H1 (cell line): ENCODE measurements around the gene DAO. TPM values are rescaled to one million over a fixed set of nuclear protein-coding genes. Genes with fewer than 3 reads are reported as not detected.

Experiments used
- CTCF ChIA-PET: fragments of 300-600 bp; sonication (Branson Sonifier 250); formaldehyde crosslinking; loops from one replicate; lab custom pipeline; 2021; ENCODE audit not compliant: partially characterized antibody; lab: Charles Lee
- POLR2A ChIA-PET: fragments of 300-600 bp; sonication (Branson Sonifier 250); formaldehyde crosslinking; loops from one replicate; lab custom pipeline; 2021; ENCODE audit warnings: inconsistent platforms; ENCODE audit not compliant: partially characterized antibody; lab: Charles Lee
- DNase-seq, 2 experiments: peaks; one replicate each; pipeline versions ENCODE4 v3.0.0 to v3.0.0-alpha.2; 2010 to 2022; ENCODE audit warnings: low spot score in 2 of 2, low read depth in 1 of 2, mixed read lengths in 1 of 2
- FAIRE-seq: peaks from 2 replicates; lab custom pipeline; 2011; peaks lifted over from hg19 to GRCh38; lab: Jason Lieb, UNC
- H2AFZ ChIP-seq: 2 replicates; pipeline ENCODE4 v1.8.1; 2012; ENCODE audit warnings: low read length, inconsistent platforms
- H2AK5ac ChIP-seq: 2 replicates; pipeline ENCODE4 v1.6.1; 2013; ENCODE audit warnings: low read depth, low read length
- H2BK120ac ChIP-seq: replicated peaks from 2 replicates; pipeline ENCODE3; 2013; ENCODE audit warnings: low read depth, low read length, inconsistent platforms
- H2BK12ac ChIP-seq: 2 replicates; pipeline ENCODE4 v1.6.1; 2013; ENCODE audit warnings: low read depth, low read length
- H2BK15ac ChIP-seq: 2 replicates; pipeline ENCODE4 v1.6.1; 2013; ENCODE audit warnings: low read length
- H2BK20ac ChIP-seq: 2 replicates; pipeline ENCODE4 v1.6.1; 2013; ENCODE audit warnings: low read length
- H2BK5ac ChIP-seq: 2 replicates; pipeline ENCODE4 v1.6.1; 2013; ENCODE audit warnings: low read depth, low read length
- H3K14ac ChIP-seq: 2 replicates; pipeline ENCODE4 v1.6.1; 2013; ENCODE audit warnings: inconsistent platforms; ENCODE audit not compliant: insufficient read length
- H3K18ac ChIP-seq: 2 replicates; pipeline ENCODE4 v1.6.1; 2013; ENCODE audit warnings: low read length; ENCODE audit errors: extremely low read depth
- H3K23ac ChIP-seq: 2 replicates; pipeline ENCODE4 v1.6.1; 2013; ENCODE audit warnings: inconsistent platforms; ENCODE audit not compliant: insufficient read length
- H3K23me2 ChIP-seq: 2 replicates; pipeline ENCODE4 v1.6.1; 2013; ENCODE audit warnings: low read depth, low read length
- H3K27ac ChIP-seq: 2 replicates; pipeline ENCODE4 v1.6.1; 2011; ENCODE audit warnings: low read depth, low read length, inconsistent platforms
- H3K27me3 ChIP-seq, 4 experiments: replicated peaks in 1 of 4; 1 replicate in 1 of 4; 2 replicates in 3 of 4; pipeline versions ENCODE4 v1.6.1 to v1.8.1; 2011 to 2013; ENCODE audit warnings: low read length in 3 of 4, mild to moderate bottlenecking in 3 of 4, inconsistent platforms in 2 of 4, mixed read lengths in 2 of 4, moderate library complexity in 1 of 4; ENCODE audit not compliant: control insufficient read depth in 3 of 4, insufficient read depth in 3 of 4; ENCODE audit errors: extremely low read depth in 1 of 4
- H3K36me3 ChIP-seq, 4 experiments: 2 replicates each; pipeline versions ENCODE4 v1.6.1 to v1.8.1; 2011 to 2013; ENCODE audit warnings: mild to moderate bottlenecking in 4 of 4, low read length in 3 of 4, moderate library complexity in 2 of 4, control low read depth in 1 of 4, inconsistent platforms in 1 of 4; ENCODE audit not compliant: insufficient read depth in 4 of 4, control insufficient read depth in 2 of 4
- H3K4ac ChIP-seq: replicated peaks from 2 replicates; pipeline ENCODE3; 2013; ENCODE audit warnings: low read length, low read depth, mixed read lengths, inconsistent platforms; ENCODE audit not compliant: insufficient read length
- H3K4me1 ChIP-seq, 4 experiments: replicated peaks in 1 of 4; 1 replicate in 1 of 4; 2 replicates in 3 of 4; pipeline versions ENCODE4 v1.6.1 to v1.8.1; 2011 to 2013; ENCODE audit warnings: low read length in 3 of 4, inconsistent platforms in 2 of 4, mixed read lengths in 1 of 4; ENCODE audit not compliant: insufficient read depth in 4 of 4, control insufficient read depth in 3 of 4
- H3K4me2 ChIP-seq, 2 experiments: 2 replicates each; pipeline versions ENCODE4 v1.6.1 to v1.8.1; 2011 to 2013; ENCODE audit warnings: low read depth in 2 of 2, low read length in 2 of 2, control low read depth in 1 of 2, inconsistent platforms in 1 of 2, mild to moderate bottlenecking in 1 of 2; ENCODE audit not compliant: insufficient read depth in 1 of 2
- H3K4me3 ChIP-seq, 4 experiments: fragments of 200-600, 300-600 bp in 1 of 4; sonication (generic), shearing (Covaris generic), sonication (Bioruptor Twin) in 1 of 4; 2 replicates each; pipeline versions ENCODE4 v1.5.1 to v1.8.1; 2011 to 2016; ENCODE audit warnings: low read length in 4 of 4, low read depth in 3 of 4, control low read depth in 2 of 4, inconsistent platforms in 2 of 4, mild to moderate bottlenecking in 2 of 4, mixed read lengths in 1 of 4, moderate library complexity in 1 of 4; ENCODE audit not compliant: insufficient read depth in 2 of 4; ENCODE audit errors: extremely low read depth in 1 of 4
- H3K56ac ChIP-seq: replicated peaks from 2 replicates; pipeline ENCODE3; 2013; ENCODE audit warnings: low read depth, mild to moderate bottlenecking, mixed read lengths, low read length, inconsistent platforms; ENCODE audit not compliant: insufficient read length
- H3K79me1 ChIP-seq: 2 replicates; pipeline ENCODE4 v1.6.1; 2013; ENCODE audit warnings: low read depth, low read length, control low read depth
- H3K79me2 ChIP-seq, 2 experiments: 2 replicates each; pipeline versions ENCODE4 v1.6.1 to v1.8.1; 2012 to 2013; ENCODE audit warnings: low read length in 2 of 2, mild to moderate bottlenecking in 2 of 2, inconsistent platforms in 1 of 2; ENCODE audit not compliant: insufficient read depth in 2 of 2, control insufficient read depth in 1 of 2
- H3K9ac ChIP-seq, 4 experiments: replicated peaks in 1 of 4; 1 replicate in 1 of 4; 2 replicates in 3 of 4; pipeline versions ENCODE4 v1.6.1 to v1.8.1; 2011 to 2013; ENCODE audit warnings: low read depth in 3 of 4, low read length in 3 of 4, control low read depth in 2 of 4, mild to moderate bottlenecking in 2 of 4, moderate library complexity in 2 of 4, inconsistent platforms in 1 of 4; ENCODE audit errors: extremely low read depth in 1 of 4
- H3K9me3 ChIP-seq, 2 experiments: 2 replicates each; pipeline versions ENCODE4 v1.6.1 to v1.8.1; 2012 to 2013; ENCODE audit warnings: mild to moderate bottlenecking in 2 of 2, moderate library complexity in 2 of 2, control low read depth in 1 of 2, inconsistent platforms in 1 of 2, low read depth in 1 of 2, low read length in 1 of 2, mixed read lengths in 1 of 2; ENCODE audit not compliant: insufficient read depth in 2 of 2
- H4K20me1 ChIP-seq, 2 experiments: replicated peaks in 1 of 2; 2 replicates each; pipeline versions ENCODE3 to v1.8.1; 2011 to 2013; ENCODE audit warnings: inconsistent platforms in 2 of 2, low read length in 2 of 2, mild to moderate bottlenecking in 1 of 2; ENCODE audit not compliant: insufficient read depth in 2 of 2, control insufficient read depth in 1 of 2
- H4K5ac ChIP-seq: 2 replicates; pipeline ENCODE4 v1.6.1; 2013; ENCODE audit warnings: low read length, low read depth, mixed read lengths, inconsistent platforms; ENCODE audit not compliant: insufficient read length
- H4K8ac ChIP-seq: 2 replicates; pipeline ENCODE4 v1.8.0; 2013; ENCODE audit warnings: mild to moderate bottlenecking, moderate library complexity, low read length, inconsistent platforms; ENCODE audit not compliant: insufficient read depth; ENCODE audit errors: extremely low read depth
- H4K91ac ChIP-seq: replicated peaks from 2 replicates; pipeline ENCODE3; 2013; ENCODE audit warnings: low read length, mixed read lengths, inconsistent platforms; ENCODE audit not compliant: insufficient read length
- KDM1A ChIP-seq: fragments of 200-600, 300-600 bp; sonication (generic); IDR thresholded peaks from 2 replicates; pipeline ENCODE4 v1.7.1; 2016; ENCODE audit warnings: mild to moderate bottlenecking, low read length, borderline replicate concordance
- POU5F1 ChIP-seq: IDR thresholded peaks from 2 replicates; pipeline ENCODE4 v1.6.1; 2011; ENCODE audit warnings: low read depth, mild to moderate bottlenecking, low read length, moderate library complexity
- WGBS, 2 experiments: shearing (Covaris generic) in 1 of 2; methylation state at CpG; one replicate each; pipeline versions ENCODE4 v1.1.6 to v1.1.7; 2013 to 2015; ENCODE audit warnings: low lambda C conversion rate in 2 of 2, mixed read lengths in 2 of 2, inconsistent platforms in 1 of 2, low coverage in 1 of 2, missing lambda C conversion rate in 1 of 2; ENCODE audit not compliant: insufficient replicate concordance in 2 of 2, insufficient coverage in 1 of 2, insufficient read length in 1 of 2; ENCODE audit errors: extremely low coverage in 1 of 2, missing lambda C conversion rate in 1 of 2; 5-methylcytosine and 5-hydroxymethylcytosine counted together
- polyA plus RNA-seq, 7 experiments: library from polyadenylated mRNA; depleted of rRNA in 3 of 7; stranded (reverse) in 5 of 7; unstranded in 2 of 7; fragments of >200 nt in 5 of 7; fragments of 200-250 nt in 2 of 7; gene quantifications; 1 replicate in 5 of 7; 2 replicates in 1 of 7; 4 replicates in 1 of 7; pipeline versions ENCODE4 v1.2.1 to v1.2.3, GENCODE V29; 2011 to 2013; ENCODE audit warnings: missing spikeins in 2 of 7, mixed read lengths in 2 of 7
- total RNA-seq: library from RNA; stranded (reverse); fragmentation: NEBNext Ultra II Directional; extraction: Animal tissue kit (Norgen Biotek cat#: 25700); gene quantifications from 2 replicates; pipeline ENCODE4 v1.2.1, GENCODE V29; 2021

Gene DAO
- total and polyA plus RNA-seq, 2 of the 8 experiments (the other 6 are each of a cell fraction or from before 2014, with no cell fraction given) = not detected

- Histone ChIP-seq H2AFZ (no peak overlapping the region), H3K9me3 (no peaks in the 10 kb centered on the region), H4K20me1 (no peaks in the 10 kb centered on the region), H3K23me2 (no peaks in the 10 kb centered on the region; the same call in 1 of the 2 replicates), H4K91ac (no peak overlapping the region), H3K4me1 (peaks cover 0 to 5% (median 4%) of the 10 kb centered on the region in 4 experiments; a peak in 4 of 7 replicates), H3K4me3 (no peak overlapping the region), H2BK120ac (no peak overlapping the region), H3K4me2 (no peak overlapping the region), H3K27ac (no peak overlapping the region), H3K27me3 (no peaks in the 10 kb centered on the region), H2BK15ac (no peak overlapping the region), H2BK12ac (no peak overlapping the region), H3K79me1 (no peaks in the 10 kb centered on the region), H3K14ac (no peak overlapping the region), H4K8ac (no peak overlapping the region), H3K9ac (no peak overlapping the region), H3K4ac (no peak overlapping the region), H3K23ac (no peak overlapping the region), H3K36me3 (no peaks in the 10 kb centered on the region), H3K18ac (no peak overlapping the region), H2BK20ac (no peak overlapping the region), H4K5ac (no peak overlapping the region), H3K79me2 (no peaks in the 10 kb centered on the region), H2BK5ac (no peak overlapping the region), H3K56ac (no peak overlapping the region), H2AK5ac (no peak overlapping the region)
- DNase-seq (no peak), FAIRE-seq (no peak)
- ChIA-PET POLR2A (no interaction called here), CTCF (interaction anchor here (0.6 to 2.4 kb wide), 4 partner anchors 17 to 541 kb away, joined by 3 to 6 read pairs (median 4); no protein-coding TSS in a partner anchor)
- TF ChIP-seq POU5F1 (no peak), KDM1A (peak; percentile 85)
- 94% methylated on average over 3 of the region's 3 CpGs; no CpG with 5 or more reads in 1 of the 2 experiments for WGBS, 2 experiments
These were observed 4.1 kb upstream of the DAO start for GRCh38 chr12:108875682-108876361.
